NCI-H1930 (cell line): ENCODE results near the gene NACC2.

Experiments used
- DNase-seq, 2 experiments: peaks; one replicate each; lab custom pipeline; 2025; lab: John Stamatoyannopoulos, UW

The NACC2 gene

GRCh38 chr9:136021872-136022681 is 73.0 kb downstream of the NACC2 start:
- DNase-seq = no peak

GRCh38 chr9:136021171-136021871 is 73.8 kb downstream of the NACC2 start:
- no peak for DNase-seq

- DNase-seq = no peak
These were observed 74.4 kb downstream of the NACC2 start for GRCh38 chr9:136020671-136021070.

- DNase-seq = no peak
These were observed 74.9 kb downstream of the NACC2 start for GRCh38 chr9:136020206-136020605.

GRCh38 chr9:136019681-136020060 is 75.4 kb downstream of the NACC2 start:
- DNase-seq = no peak

GRCh38 chr9:136019041-136019680 is 75.9 kb downstream of the NACC2 start:
- DNase-seq = no peak

GRCh38 chr9:136018257-136019031 is 76.6 kb downstream of the NACC2 start:
- no peak for DNase-seq

GRCh38 chr9:136017289-136018190 is 77.5 kb downstream of the NACC2 start:
- no peak for DNase-seq

GRCh38 chr9:136016572-136017288 is 78.4 kb downstream of the NACC2 start:
- no peak for DNase-seq

- DNase-seq = no peak
These were observed 79.2 kb downstream of the NACC2 start for GRCh38 chr9:136015656-136016571.

GRCh38 chr9:136014924-136015633 is 80.0 kb downstream of the NACC2 start:
- DNase-seq = no peak

- no peak for DNase-seq
These were observed 80.8 kb downstream of the NACC2 start for GRCh38 chr9:136014147-136014923.

- no peak for DNase-seq
These were observed 81.5 kb downstream of the NACC2 start for GRCh38 chr9:136013524-136014034.

GRCh38 chr9:136013116-136013515 is 82.0 kb downstream of the NACC2 start:
- no peak for DNase-seq

- no peak for DNase-seq
These were observed 82.4 kb downstream of the NACC2 start for GRCh38 chr9:136012651-136013050.

GRCh38 chr9:136011703-136012496 is 83.2 kb downstream of the NACC2 start:
- no peak for DNase-seq

- DNase-seq = no peak
These were observed 83.8 kb downstream of the NACC2 start for GRCh38 chr9:136011376-136011702.
